ENCODE data around the gene SLC12A8. TPM values are rescaled to one million over a fixed set of nuclear protein-coding genes. Genes with fewer than 3 reads are reported as not detected.
"Not testable (repeated sequence)": the region's sequence is repeated elsewhere in the genome, so short reads cannot be mapped to it uniquely, and the experiment has no call there.

SLC12A8 gene
- total RNA-seq, 1 donor from 2014 or later, result 49.5 TPM

GRCh38 chr3:125112981-125113380 lies 99.6 kb downstream of the SLC12A8 start:
- no peak for DNase-seq (ENCODE audit: low spot score)

- DNase-seq (ENCODE audit: low spot score), result no peak
Measured at GRCh38 chr3:125110876-125111480, 101.6 kb downstream of the SLC12A8 start.

- no peak for DNase-seq (ENCODE audit: low spot score)
Measured at GRCh38 chr3:125110016-125110875, 102.3 kb downstream of the SLC12A8 start.

- no peak for DNase-seq (ENCODE audit: low spot score)
Measured at GRCh38 chr3:125109536-125109925, 103.0 kb downstream of the SLC12A8 start.

GRCh38 chr3:125108833-125109535 lies 103.6 kb downstream of the SLC12A8 start:
- no peak for DNase-seq (ENCODE audit: low spot score)

- no peak for DNase-seq (ENCODE audit: low spot score)
Measured at GRCh38 chr3:125107861-125108567, 104.5 kb downstream of the SLC12A8 start.

GRCh38 chr3:125107363-125107762 lies 105.2 kb downstream of the SLC12A8 start:
- no peak for DNase-seq (ENCODE audit: low spot score)

GRCh38 chr3:125105116-125105515 lies 107.4 kb downstream of the SLC12A8 start:
- DNase-seq (ENCODE audit: low spot score), result no peak

- DNase-seq (ENCODE audit: low spot score), result no peak
Measured at GRCh38 chr3:125104639-125105038, 107.9 kb downstream of the SLC12A8 start.

- no peak for DNase-seq (ENCODE audit: low spot score)
Measured at GRCh38 chr3:125103406-125103805, 109.1 kb downstream of the SLC12A8 start.

- no peak for DNase-seq (ENCODE audit: low spot score)
Measured at GRCh38 chr3:125102470-125102869, 110.1 kb downstream of the SLC12A8 start.

- DNase-seq (ENCODE audit: low spot score), result no peak
Measured at GRCh38 chr3:125098611-125099291, 113.8 kb downstream of the SLC12A8 start.

- no peak for DNase-seq (ENCODE audit: low spot score)
Measured at GRCh38 chr3:125090649-125091048, 121.9 kb downstream of the SLC12A8 start.

GRCh38 chr3:125087768-125088391 lies 124.7 kb downstream of the SLC12A8 start:
- DNase-seq (ENCODE audit: low spot score), result no peak

- DNase-seq (ENCODE audit: low spot score), result no peak
Measured at GRCh38 chr3:125085166-125085565, 127.4 kb downstream of the SLC12A8 start.

- DNase-seq (ENCODE audit: low spot score), result no peak
Measured at GRCh38 chr3:125083776-125084175, 128.8 kb downstream of the SLC12A8 start.

GRCh38 chr3:125082339-125082738 lies 130.2 kb downstream of the SLC12A8 start:
- DNase-seq (ENCODE audit: low spot score), result not testable (repeated sequence)

GRCh38 chr3:125080077-125080476 lies 132.5 kb downstream of the SLC12A8 start:
- no peak for DNase-seq (ENCODE audit: low spot score)

GRCh38 chr3:125079675-125080045 lies 132.9 kb downstream of the SLC12A8 start:
- DNase-seq (ENCODE audit: low spot score), result no peak

GRCh38 chr3:125078951-125079674 lies 133.4 kb downstream of the SLC12A8 start:
- DNase-seq (ENCODE audit: low spot score), result no peak
